HG03457 (cell line): ENCODE measurements around the gene CPNE7.

Experiments used
- ATAC-seq: cut with Tn5 transposase; IDR thresholded peaks from one replicate; pipeline ENCODE4 v1.9.1; 2021; ENCODE audit warnings: moderate number of reproducible peaks; ENCODE audit not compliant: unreplicated experiment

The CPNE7 gene

DNA sequence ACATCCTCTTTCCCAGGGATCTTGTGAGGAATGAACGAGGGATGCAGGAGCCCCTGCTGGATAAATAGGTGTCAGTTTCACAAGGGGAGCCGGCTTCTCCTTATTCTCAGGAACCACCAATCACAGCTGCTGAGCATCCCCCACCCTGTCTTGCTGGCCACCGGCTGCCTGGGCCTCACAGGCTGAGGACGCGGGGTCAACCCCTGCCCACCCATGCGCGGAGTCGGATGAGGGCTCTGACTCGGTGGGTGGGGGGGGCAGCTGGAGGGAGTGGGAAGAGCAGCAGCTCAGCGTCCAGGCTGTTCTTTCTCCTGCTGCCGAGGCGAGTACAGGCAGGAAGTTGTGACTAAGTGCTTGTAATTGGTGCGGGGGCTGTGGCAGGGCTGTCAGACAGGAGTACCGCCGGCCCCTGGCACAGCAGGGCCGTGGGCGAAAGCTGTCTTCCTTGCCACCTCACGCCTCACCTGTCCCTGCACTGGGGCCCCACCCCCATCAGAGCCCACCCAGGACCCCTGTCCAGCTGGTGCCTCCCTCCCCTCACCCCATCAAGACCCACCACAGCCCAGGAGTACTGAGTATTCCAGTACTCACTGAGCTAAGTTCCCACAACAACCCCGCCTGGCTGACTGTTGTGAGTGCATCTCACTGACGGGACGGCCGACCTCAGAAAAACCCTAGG lies 26.9 kb downstream of the CPNE7 start:
- ATAC-seq: no peak

DNA sequence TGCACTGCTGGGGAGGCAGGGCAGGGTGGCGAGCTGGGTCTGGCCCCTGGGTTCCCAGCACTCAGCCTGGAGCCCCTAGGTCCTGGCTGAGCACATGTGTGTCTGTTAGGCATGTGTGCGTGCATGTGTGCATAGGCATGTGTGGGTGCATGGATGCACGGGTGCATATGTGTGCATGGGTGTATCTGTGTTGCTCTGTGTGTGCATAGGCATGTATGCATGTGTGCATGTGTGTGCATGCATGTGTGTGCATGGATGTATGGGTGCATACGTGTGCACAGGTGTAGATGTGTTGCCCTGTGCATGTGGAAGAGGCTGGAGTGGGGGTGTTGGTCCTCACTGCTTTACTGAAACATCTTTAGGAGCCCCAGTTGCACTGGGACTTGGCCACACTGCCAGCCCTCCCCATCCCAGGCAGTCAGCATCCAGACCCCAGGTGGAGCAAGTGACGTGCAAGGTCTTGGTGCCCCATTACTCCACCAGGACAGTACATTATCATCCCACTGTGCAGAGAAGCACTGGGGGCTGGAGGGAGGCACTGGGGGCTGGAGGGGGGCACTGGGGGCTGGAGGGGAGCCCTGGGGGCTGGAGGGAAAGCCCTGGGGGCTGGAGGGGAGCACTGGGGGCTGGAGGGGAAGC lies 27.5 kb downstream of the CPNE7 start:
- ATAC-seq: no peak

DNA sequence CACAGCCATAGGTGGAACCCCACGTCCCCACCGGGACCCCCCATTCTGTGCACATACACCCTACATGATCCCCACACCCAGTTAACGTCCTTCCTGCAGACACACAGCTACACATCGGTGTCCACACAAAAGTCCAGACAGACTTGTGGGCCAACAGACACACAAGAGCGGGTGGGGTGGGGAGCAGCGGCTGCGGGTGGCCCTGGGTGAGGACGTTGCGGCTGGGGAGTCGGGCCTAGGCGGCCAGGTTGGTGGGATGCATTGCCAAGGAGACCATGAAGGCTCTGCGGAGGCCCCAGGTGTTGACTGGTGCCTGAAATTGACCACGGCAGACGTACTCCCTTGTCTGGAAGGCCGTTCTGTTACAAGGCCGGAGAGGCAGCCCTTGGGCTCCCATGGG lies 29.2 kb downstream of the CPNE7 start:
- ATAC-seq: no peak

DNA sequence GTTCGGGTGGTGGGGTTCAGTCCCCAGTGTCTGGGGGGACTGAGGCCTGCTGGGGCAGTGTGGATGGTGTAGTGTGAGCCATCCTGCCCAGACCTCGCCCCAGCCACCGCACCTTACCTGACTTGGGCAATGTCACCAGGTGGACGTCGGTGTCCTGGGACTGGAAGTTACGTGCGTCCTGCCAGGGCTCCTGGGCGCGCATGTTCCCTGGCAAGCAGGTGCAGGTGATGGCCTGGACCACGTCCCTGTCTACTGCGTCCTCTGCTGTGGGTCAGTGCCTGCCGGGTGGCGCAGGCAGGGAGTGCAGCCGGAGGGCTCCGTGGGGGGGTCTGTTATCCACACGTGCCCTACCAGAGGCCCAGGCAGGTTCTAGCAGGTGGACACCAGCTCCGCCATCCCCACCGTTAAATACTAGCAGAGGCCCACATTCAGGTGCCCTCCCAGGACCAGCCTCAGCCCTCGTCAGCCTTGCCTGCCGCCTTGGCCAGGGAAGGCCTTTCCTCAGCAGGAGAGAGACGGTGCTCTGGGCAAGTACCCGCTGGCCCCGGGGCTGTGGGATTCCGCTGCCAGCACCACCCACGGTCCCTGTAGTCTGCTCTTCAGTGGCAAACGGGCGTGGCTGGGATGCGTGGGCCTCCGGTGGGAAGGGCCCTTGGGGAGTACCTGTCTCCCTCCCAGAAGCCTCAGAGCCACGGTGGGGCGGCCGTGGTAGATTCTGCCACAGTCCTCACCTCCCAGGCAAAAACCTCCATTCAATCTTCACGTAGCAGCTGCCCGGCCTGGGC lies 29.8 kb downstream of the CPNE7 start:
- no peak for ATAC-seq

DNA sequence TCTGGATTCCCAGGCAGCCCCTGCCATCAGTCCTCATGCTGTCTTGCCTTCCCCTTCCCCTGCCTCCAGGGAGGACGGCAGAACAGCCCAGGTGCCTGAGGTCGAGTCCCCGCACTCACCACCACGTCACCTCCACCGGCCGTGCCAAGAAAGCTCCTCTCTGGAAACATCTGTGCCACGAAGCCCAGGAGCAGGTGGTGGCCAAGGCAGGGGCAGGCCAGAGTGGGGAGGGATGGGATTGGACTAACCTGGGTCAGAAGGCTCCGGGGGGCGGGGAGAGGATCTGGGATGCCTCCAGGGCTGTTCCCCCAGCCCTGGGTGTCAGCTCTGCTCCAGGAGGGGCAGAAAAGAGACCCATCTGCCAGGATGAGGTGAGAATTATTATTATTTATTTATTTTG lies 30.4 kb downstream of the CPNE7 start:
- ATAC-seq: no peak

DNA sequence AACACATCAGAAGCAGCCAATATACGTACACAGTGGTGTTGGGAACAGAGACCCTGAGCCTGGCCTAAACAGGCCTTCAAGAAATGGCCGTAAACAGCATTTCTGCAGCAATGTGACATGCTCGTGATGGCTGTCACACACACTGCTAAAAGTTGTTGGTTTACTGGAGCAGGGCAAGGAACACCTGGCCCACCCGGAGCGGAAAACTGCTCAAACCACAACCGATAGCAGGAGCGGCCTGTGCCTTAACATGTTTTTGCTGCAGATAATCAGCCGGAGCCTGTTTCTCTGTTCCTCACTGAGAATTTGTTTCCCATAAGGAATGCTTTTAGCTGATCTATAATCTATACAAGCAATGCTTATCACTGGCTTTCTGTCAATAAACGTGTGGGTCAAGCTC lies 31.9 kb downstream of the CPNE7 start:
- no peak for ATAC-seq

DNA sequence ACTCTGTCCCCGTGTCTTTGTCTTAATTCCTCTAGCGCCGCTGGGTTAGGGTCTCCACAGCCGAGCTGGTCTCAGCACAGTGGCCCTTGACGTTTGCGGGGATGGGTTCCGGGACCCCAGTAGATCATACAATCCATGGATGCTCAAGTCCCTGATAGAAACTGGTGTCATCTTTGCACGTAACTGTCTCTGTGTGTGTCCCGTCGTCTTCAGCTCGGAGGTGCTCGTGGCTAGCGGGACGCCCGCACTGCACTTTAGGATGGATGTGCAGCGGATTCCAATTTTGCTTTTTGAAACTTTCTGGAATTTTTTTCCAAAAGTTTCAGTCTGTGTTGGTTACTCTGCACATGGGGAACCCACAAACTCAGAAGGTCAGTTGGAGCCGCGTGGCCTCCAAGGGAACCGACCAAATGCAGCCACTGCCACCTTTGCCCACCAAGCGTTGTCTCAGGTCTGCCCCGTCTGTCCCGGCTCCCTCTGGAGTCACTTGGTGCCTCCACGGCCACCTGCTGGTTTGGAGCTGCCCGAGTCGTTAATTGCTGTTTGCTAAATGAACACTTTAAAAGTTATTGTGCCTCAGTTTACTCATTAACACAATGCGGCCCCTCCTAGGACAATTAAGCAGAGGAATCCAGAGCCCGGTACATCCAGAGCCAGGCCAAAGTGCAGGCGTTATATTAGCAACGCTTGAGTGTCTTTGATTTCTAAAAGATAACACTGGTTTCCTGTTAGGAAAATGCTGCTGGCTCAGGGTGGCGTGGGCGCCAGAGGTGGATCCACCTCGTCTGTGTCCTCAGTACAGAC lies 32.6 kb downstream of the CPNE7 start:
- ATAC-seq: no peak

DNA sequence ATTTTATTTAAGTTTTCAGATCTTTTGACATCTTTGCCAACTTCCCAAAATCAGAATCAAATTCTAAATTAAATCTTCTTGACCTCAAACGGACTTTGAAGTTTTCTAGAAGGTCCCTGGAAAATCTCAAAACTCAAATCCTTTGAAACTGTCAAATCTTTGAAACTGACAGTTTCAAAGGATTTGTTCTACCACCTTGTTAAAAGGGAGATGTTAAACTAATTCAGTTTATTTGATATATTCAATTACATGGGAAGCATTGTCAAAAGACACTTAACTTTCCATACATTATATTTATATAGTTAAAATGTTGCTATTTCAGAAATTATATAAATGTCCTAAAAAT lies 34.5 kb downstream of the CPNE7 start:
- no peak for ATAC-seq

DNA sequence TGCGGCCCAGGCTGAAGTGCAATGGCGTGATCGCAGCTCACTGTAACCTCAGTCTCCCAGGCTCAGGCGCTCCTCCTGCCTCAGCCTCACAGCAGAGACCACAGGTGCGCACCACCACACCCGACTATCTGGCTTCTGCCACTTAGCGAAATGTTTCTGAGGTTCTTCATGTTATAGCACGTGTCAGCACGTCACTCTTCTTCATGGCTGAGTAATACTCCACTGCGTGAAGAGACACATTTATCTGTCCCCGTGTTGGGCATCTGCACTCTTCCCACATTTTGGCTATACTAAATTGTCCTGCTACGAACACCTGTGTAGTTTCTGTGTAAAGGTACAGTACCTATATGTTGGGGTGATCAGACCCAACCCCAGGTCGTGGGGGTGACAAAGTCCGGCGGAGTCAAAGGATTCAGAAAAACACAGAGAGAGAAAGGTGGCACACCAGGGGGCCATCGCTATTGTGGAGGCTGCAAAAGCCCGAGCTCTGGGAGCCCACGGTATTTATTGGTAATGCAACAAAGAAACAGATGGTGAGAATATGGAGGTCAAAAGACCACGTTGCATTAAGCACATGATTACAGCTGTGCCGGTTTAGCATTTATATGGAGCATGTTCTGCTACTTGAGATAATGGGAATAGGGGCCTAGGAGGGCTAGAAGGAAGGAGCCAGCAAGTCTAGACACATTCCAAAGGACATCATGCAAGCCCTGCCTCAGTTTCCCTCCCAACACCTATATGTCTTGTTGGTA lies 37.0 kb downstream of the CPNE7 start:
- ATAC-seq: no peak

DNA sequence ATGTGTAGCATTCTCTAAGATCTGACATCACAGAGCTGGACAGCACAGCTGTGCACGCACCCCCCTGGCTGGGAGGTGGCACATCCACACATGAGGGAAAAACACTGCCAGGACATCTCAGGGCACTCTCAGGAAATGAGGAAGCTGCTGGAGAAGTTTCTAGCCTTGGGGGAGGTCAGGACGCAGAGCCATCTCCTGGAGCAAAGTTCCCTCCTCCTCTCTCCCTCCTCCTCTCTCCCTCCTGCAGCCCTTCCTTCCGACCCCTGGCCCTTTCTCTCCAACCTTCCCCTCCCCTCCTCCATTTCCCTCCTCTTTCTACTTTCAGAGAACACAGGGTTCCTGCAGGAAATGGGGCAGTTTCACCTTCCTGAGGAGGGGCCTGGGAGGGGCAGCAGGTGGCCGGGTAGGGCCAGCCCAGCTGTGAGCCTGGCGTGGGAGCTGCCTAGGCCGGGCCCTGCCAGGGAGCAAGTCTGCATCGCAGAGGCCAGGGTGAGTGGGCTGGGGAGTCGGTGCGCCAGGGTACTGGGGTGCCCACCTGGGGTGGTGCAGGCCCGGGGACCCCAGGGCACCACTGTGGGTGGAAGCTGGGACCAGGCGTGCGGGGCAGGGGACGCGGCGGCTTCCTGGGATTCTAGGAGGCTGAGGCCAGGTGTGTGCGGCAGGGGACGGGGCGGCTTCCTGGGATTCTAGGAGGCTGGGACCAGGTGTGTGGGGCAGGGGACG lies 37.8 kb downstream of the CPNE7 start, which contains the start of gene DPEP1:
Gene DPEP1 (plus strand): TSS at position 412 of the 723 bp plus-strand sequence. CDS start 16,769 bp downstream, outside the sequence.
- no peak for ATAC-seq

DNA sequence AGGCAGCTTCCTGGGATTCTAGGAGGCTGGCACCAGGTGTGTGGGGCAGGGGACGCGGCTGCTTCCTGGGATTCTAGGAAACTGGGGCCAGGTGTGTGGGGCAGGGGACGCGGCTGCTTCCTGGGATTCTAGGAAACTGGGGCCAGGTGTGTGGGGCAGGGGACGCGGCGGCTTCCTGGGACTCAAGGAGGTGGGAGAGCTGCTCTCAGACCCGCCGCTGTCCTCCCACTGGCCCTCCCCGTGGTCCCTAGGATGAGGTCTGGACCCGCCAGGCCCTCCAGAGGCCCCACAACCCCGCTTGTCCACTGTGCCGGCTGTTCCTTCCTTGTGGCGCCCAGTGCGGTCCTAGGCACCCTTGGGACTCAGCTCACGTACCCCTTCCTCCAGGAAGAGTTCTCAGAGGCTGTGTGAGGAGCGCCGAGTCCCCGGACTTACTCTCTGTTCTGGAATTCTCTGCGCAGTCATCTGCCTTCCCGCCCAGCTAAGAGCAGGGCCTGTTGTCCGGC lies 38.4 kb downstream of the CPNE7 start:
- no peak for ATAC-seq

DNA sequence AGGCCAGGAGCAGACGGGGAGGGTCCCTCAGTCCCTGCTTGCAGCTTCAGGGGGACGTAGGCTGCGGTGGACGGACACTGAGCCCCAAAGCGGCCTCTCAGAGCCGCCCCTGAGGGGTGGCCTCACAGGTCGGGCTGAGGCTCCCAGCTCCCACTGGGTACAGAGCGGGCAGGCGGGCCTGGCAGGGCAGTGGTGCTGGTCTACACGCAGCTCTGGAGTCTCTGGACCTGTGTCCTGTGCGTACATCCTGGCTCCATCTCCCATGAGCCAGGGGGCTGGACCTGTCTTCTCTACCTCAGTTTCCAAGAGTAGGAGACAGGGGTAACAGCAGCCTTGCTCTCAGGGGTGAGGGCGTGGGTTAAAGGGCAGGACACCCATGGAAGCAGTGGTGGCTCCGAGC lies 39.6 kb downstream of the CPNE7 start:
- no peak for ATAC-seq

DNA sequence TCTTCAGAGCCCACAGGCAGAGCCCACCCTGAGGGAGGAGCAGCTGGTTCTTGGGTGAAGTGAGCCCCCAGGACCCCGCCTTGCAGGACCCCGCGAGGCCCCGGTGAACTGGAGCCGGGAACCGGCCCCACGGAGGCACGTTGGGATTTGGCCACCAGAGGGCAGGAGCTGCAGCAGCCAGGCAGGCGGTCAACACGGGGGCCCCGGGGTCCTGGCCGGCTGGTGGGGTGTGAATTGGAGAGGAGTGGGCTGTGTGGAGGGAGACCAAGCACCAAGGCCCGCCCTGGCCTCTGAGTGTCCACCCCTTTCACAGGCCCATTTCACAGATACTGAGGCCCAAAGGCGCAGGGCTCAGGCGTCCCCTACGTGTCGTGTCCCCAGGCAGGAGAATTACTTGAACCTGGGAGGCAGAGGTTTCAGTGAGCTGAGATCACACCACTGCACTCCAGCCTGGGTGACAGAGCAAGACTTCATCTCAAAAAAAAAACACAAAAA lies 40.1 kb downstream of the CPNE7 start:
- ATAC-seq: no peak

DNA sequence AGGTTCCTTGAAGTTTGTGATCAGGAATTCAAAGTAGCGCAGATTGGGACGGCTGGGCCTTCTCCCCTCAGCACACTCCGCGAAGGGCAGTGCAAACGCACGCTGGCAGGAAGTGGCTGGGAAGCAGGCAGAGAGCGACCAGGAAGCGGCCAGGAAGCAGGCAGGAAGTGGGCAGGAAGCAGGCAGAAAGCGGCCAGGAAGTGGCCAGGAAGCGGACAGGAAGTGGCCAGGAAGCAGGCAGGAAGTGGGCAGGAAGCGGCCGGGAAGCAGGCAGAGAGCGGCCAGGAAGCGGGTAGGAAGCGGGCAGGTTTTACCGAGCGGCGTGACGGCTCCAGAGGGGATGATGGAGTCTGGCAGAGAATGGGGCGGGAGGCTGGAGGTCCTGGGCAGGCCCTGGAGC lies 41.1 kb downstream of the CPNE7 start:
- ATAC-seq: no peak

DNA sequence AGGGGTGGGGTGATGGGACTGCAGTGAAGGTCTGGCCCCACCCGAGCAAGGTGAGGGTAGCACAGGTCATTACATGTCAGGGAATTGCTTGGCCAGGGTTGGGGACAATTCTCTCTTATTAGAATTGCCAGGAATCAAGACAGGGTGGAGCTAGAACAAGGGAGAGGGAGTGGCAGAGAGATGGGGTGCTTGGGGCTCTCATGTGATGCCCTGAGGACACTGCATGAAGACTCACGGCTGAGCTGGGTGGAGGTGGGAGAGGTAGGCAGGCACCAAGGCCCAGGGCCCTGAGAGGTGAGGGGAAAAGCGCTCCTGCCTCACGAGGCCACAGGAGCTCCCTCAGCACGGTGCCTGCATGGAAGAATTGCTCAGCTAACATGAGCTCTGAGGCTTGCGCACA lies 41.5 kb downstream of the CPNE7 start:
- ATAC-seq: no peak

DNA sequence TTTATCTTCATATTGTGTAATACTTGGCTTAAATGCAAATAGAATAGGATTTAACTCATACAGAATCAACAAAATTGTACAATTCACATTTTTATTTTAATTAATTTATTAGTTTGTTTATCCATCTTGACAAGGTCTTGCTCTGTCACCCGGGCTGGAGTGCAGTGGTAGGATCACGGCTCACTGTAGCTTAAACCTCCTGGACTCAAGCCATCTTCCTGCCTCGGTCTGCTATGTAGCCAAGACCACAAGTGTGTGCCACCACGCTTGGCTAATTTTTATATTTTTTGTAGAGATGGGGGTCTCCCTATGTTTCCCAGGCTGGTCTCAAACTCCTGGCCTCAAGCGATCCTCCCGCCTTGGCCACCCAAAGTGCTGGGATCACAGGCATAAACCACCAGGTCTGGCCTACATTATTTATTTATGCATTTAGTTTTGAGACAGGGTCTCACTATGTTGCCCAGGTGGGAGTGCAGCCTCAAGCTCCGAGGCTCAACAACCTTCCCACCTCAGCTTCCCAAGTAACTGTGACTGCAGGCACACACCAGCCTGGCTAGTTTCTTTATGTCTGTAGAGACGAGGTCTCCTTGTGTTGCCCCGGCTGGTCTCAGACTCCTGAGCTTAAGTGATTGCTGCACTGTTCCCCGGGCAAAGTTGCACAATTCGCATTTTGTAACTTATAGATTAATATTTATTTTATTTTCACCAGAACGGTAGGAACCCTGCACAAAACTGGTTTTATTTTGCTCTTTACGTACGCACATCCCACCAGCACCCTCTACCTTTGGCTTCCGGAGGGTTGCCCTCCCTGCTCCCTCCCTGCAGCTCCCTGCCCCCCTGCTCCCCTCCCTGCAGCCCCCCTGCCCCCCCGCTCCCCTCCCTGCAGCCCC lies 42.8 kb downstream of the CPNE7 start:
- ATAC-seq: no peak

DNA sequence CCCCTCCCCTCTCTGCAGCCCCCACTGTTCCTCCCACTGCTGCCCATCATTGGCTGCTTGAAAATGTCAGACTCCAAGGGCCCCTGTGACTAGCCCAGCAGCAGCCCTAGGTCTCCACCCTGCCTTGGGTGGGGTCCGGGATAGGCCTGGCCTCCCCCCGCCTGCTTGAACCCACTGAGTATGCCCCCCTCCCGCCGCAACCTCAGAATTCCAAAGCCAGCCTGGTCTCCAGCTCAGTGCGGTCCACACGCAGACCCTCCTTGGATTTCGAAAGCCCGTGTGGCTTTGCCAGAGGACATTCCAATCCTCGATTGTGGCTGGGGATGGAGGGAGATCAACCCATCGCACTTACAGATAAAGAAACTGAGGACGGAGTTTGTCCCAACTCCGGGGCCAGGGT lies 44.3 kb downstream of the CPNE7 start:
- no peak for ATAC-seq

DNA sequence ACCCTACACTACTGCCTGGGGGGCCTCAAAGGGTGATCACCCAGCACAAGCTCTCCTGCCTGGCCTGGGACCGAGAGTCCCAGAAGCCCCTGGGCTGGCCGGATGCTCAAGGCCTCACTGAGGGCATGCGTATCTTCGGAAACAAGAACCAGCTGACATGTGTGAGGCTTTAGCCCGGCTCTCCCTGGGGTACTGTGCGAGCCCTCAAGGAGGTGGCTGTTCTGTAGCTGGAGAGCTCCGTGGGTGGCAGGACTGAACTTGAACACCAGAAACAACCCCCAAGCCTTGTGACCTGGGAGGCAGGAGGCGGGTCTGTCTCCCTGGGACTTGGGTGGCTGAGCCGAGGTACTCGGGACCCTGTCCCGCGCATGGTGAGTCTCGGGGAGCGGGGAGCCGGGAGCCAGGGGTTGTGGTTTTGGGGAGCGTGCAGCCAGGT lies 44.9 kb downstream of the CPNE7 start:
- ATAC-seq: no peak
